Measurements from ENCODE around the gene MTNR1B.

DNA sequence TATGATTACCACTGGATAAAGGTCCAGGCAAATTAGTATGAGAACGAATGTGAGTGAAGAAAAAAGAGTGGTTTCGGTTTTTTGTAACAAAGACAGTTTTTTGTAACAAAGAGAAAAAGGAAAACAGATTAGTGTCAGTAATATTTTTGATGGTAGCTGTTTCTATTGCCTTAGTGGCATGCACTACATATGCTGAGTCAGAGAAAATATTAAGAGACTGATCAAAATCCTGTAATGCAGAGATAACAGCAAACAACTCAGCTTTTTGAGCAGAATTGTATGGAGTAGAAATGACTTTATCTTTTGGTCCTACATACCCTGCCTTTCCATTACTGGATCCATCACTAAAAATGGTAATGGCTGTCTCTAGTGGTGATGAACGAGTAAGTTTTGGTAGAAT lies 22.7 kb upstream of the MTNR1B start:
- TF ChIP-seq, protein P1, sequence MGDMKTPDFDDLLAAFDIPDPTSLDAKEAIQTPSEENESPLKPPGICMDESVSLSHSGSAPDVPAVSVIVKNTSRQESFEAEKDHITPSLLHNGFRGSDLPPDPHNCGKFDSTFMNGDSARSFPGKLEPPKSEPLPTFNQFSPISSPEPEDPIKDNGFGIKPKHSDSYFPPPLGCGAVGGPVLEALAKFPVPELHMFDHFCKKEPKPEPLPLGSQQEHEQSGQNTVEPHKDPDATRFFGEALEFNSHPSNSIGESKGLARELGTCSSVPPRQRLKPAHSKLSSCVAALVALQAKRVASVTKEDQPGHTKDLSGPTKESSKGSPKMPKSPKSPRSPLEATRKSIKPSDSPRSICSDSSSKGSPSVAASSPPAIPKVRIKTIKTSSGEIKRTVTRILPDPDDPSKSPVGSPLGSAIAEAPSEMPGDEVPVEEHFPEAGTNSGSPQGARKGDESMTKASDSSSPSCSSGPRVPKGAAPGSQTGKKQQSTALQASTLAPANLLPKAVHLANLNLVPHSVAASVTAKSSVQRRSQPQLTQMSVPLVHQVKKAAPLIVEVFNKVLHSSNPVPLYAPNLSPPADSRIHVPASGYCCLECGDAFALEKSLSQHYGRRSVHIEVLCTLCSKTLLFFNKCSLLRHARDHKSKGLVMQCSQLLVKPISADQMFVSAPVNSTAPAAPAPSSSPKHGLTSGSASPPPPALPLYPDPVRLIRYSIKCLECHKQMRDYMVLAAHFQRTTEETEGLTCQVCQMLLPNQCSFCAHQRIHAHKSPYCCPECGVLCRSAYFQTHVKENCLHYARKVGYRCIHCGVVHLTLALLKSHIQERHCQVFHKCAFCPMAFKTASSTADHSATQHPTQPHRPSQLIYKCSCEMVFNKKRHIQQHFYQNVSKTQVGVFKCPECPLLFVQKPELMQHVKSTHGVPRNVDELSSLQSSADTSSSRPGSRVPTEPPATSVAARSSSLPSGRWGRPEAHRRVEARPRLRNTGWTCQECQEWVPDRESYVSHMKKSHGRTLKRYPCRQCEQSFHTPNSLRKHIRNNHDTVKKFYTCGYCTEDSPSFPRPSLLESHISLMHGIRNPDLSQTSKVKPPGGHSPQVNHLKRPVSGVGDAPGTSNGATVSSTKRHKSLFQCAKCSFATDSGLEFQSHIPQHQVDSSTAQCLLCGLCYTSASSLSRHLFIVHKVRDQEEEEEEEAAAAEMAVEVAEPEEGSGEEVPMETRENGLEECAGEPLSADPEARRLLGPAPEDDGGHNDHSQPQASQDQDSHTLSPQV (IDR thresholded peaks at IDR 0.05) = no peak
- TF ChIP-seq POLR2AphosphoS5 (IDR thresholded peaks at IDR 0.05; ENCODE audit: low read length) (no peak), SUZ12 (IDR thresholded peaks at IDR 0.05; ENCODE audit: unreplicated experiment) (no peak)
